Stimulated activated CD8-positive, alpha-beta memory T cell treated with anti-CD3 and anti-CD28 coated beads, Interleukin-7, amount 100 ng/mL, for 1 hour (primary cell): ENCODE measurements around the gene TNF.

ENCODE experiments used
- DNase-seq, 2 donors: peaks; one replicate each; pipeline ENCODE4 v3.0.0-alpha.2; 2020; ENCODE audit warnings: low read depth in 2 of 2

TNF gene

GRCh38 chr6:31544676-31545075 is 30.7 kb upstream of the TNF start:
- DNase-seq: no peak

GRCh38 chr6:31545291-31545690 is 30.1 kb upstream of the TNF start:
- DNase-seq: no peak

DNA sequence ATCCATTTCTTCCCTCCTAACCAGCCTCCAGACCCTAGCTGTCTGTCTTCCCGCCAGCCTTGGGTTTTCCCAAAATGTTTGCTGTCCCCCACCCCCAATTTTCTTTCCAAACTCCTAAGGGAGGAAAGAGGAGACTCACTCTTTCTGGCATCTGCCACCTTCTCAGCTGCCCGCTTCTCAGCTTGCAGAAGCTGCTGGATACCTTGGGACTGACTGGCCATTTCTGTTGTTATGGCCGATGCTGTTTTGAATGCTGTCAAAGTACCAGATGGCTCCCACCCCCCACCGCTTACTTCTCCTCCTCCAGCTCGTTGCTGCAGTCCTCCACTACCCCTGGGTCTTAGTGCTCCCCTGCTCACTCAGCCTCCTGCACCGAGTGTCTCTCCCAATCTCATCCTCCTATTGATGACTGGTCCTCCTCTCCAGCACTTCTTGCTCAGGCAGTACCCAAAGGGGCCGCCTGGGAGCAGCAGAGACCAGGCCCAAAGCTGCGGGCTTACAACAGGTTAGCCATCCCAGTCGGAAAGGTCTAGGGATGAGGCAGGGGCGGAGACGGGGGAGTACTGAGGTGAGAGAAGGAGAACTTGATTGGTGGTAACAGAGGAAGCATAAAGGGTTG is 28.9 kb upstream of the TNF start, which contains the start of gene ATP6V1G2:
Gene ATP6V1G2, minus strand, starts transcription at position 270 of the 619 bp plus-strand sequence. Its CDS starts 49 bp downstream, at position 221.
- peak; percentile 55 to 73 for DNase-seq

GRCh38 chr6:31546958-31547726 is 28.2 kb upstream of the TNF start, which contains the start of gene NFKBIL1:
Gene NFKBIL1, plus strand, starts transcription at chr6:31547608. Its CDS starts 87 bp downstream, at chr6:31547695.
- peak; percentile 77 to 80 for DNase-seq

DNA sequence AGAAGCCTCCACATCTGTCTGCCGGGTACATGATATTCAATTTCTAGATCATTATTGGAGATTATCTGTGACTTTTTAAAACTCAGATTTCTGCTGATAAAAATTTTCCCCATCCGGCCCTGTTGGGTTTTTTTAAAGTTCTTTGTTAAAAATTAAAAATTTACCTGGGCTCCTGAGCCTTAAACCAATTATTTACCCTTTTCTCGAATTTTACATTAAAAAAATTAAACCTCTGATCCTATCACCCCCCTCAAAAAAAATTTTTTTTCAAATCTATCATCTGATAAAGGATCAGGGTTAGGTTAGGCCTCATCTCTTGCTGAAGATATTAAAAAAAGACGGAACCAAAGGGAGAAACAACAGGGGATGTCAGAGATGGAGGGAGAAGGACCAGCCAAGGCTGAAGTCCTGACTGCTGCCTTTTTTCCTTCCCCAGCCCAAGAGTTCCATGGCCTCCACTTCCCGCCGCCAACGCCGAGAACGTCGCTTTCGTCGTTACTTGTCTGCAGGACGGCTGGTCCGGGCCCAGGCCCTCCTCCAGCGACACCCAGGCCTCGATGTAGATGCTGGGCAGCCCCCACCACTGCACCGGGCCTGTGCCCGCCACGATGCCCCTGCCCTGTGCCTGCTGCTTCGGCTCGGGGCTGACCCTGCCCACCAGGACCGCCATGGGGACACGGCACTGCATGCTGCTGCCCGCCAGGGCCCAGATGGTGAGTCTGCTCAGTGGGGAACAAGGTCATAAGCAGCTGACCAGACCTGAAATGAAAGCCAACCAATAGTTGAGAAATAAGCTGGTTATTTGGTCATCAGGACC is 27.4 kb upstream of the TNF start:
- DNase-seq: no peak

GRCh38 chr6:31548544-31548873 is 26.9 kb upstream of the TNF start:
- DNase-seq: no peak

DNA sequence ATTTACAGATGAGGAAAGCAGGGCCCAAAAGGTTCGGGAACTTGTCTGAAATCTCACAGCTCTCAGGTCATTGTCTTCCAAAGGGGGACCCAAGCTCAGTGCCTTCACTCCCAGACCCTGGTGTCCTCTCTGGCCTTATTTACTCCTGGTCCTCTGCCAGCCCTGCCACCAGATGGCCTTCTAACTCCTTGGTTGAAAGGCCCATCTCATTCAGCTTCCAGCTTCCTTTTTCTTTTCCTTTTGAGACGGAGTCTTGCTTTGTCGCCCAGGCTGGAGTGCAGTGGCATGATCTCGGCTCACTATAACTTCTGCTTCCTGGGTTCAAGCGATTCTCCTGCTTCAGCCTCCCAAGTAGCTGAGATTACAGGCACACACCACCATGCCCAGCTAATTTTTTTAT is 24.0 kb upstream of the TNF start:
- peak; percentile 28 to 35 for DNase-seq

GRCh38 chr6:31556307-31556706 is 19.1 kb upstream of the TNF start:
- DNase-seq: no peak

- DNase-seq: no peak
Observed at GRCh38 chr6:31557443-31558317, 17.7 kb upstream of the TNF start.

DNA sequence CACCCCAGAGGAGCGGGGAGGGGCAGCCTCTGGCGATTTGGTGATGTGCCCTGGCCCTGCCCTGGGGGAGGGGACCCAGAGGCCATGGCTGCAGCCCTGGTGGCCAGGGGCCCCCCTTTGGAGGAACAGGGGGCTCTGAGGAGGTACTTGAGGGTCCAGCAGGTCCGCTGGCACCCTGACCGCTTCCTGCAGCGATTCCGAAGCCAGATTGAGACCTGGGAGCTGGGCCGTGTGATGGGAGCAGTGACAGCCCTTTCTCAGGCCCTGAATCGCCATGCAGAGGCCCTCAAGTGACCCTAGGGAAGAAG is 17.1 kb upstream of the TNF start:
- no peak for DNase-seq

DNA sequence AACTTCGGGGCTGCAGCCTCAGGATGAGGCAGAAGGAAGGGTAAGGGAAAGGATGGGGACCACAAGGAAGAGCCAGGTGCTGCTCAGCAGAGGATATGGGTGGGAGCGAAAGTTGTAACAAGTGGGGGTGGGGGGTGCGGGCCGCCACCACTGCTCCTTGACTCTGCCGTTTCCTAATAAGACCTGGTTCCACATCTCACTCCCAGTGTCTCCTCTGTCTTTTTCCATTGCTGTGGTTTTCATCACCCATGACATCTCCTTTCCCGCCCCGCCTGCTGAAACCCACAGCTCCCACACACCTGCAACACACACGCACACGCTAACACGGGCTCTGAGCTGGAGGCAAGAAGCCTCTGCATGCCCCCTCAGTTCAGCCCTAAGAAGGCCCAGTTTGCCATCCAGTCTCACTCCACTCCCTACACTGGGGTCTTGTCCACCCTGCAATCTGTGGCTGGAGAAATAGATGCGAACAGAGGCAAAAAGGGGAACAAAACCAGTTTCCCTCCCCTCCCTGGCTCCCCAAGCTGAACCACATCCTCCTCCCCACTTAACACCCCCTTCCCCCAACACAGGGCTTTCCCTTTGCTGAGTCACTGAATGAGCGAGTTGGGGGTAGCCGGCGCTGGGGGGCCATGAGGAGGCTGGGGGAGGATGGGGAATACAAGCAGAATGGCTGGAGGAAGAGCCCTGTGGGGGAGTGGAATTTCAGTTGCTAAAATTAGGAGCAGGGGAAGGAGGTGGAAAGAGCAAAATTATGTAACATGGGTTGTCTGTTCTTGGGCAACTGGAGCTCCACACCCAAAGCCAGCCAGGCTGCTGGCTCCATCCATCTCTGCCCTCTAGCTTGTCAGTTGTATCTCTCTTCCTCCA is 16.5 kb upstream of the TNF start:
- DNase-seq: peak in 1 of 2 donors; percentile 38

DNA sequence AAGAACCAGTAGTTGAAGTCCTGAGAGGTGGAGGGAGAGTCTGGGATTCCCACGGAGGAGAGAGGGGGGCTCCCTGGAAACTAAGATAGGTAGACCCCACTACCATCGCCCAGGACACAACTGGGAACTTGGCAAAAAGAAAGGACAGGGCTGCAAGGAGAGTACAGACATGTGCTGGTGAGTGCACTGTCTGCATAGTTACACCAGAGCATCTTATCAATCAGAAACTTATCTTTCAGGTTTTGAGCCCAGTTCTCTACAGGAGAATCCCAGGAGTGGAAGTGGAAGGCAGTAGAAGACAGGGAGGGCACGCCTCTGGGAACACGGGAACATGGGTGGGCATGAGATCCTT is 15.8 kb upstream of the TNF start:
- DNase-seq: no peak

DNA sequence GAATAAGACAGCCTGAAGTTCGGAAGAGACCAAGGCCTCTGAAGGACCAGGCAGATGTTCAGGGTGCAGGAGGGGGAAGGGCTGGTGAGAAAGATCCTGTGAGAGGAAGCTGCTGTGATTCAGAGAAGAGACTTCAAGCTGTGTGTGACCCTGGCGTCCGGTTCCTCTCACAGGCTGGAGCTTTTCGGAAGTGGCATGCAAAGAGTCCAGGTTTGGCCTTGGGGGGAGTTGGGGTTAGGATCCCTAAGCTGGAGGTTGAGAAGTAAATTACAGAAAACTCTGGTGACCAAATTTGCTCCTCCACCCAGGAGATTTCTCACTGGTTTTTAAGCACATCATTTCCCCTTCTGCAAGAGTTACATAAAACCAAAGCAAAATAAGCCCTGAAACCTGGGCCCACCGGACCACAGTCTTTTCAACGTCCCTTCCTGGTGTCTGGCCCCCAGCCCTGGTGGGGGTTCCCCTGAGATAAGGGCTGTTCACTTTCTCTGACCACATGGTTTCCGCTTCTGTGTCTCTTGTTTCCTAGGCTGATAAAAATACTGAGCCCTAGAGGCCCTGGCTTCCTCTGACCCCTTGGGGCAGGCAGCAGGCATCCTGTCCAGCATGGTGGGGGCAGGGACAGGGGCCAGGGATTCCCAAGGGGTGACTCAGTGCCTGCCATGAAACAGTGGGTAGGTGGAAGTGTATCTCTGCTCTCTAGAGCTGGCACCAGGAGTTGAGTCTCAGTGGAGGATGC is 15.2 kb upstream of the TNF start:
- DNase-seq: no peak

GRCh38 chr6:31560697-31561058 is 14.7 kb upstream of the TNF start:
- no peak for DNase-seq

- DNase-seq: no peak
Observed at GRCh38 chr6:31567531-31568370, 7.6 kb upstream of the TNF start.

DNA sequence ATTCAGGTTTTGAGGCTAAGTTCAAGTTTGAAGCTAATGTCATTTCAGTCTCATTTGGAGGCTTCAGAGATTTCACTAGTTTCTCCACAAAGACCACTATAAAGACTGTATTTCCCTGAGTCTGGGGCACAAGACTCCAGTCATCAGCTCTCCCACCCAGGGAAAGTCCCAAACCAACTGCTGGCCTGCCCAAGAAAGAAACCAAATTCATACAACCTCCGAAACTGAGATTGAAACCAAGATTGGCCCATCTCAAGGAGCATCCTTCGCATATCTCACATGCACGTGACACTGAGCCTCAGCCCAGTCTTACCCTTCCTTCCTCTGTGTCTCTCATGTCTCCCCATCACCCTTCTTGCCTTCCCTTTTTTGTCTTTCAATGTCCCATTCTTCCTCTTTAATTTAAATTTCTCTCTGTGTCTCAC is 6.8 kb upstream of the TNF start:
- DNase-seq: no peak

DNA sequence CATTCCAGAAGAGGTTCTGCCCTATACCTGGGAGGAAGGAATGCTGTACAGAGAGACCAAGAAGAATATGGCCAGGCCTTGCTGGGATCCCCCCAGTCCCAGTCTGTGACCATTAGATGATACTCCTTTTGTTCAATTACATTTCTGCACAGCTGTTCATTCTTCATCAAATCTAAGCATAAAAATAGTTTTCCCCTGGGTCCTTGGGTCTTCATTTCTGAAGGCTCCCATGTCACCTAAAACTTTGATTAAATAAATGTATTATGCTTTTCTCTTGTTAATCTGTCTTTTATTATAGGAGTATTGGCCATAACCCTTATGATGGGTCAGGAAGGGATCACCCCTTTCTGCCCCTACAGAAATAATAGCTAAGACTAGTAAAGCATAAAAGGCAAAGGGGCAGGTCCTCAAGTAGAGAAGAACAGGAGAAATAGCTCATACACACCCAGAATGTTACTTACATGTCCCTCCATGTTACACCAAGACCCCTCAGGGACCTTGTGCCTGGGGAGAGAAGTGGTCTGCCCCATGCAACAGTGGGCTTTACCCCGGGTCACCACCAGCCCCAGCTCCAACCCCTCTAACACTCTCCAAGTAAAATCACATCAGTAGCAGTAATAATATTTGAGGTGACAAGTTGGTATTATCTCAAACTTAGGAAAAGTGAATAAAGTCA is 5.4 kb upstream of the TNF start:
- no peak for DNase-seq

DNA sequence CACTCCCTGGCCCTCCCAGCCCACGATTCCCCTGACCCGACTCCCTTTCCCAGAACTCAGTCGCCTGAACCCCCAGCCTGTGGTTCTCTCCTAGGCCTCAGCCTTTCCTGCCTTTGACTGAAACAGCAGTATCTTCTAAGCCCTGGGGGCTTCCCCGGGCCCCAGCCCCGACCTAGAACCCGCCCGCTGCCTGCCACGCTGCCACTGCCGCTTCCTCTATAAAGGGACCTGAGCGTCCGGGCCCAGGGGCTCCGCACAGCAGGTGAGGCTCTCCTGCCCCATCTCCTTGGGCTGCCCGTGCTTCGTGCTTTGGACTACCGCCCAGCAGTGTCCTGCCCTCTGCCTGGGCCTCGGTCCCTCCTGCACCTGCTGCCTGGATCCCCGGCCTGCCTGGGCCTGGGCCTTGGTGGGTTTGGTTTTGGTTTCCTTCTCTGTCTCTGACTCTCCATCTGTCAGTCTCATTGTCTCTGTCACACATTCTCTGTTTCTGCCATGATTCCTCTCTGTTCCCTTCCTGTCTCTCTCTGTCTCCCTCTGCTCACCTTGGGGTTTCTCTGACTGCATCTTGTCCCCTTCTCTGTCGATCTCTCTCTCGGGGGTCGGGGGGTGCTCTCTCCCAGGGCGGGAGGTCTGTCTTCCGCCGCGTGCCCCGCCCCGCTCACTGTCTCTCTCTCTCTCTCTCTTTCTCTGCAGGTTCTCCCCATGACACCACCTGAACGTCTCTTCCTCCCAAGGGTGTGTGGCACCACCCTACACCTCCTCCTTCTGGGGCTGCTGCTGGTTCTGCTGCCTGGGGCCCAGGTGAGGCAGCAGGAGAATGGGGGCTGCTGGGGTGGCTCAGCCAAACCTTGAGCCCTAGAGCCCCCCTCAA is 3.1 kb upstream of the TNF start, which contains the start of gene LTA:
Gene LTA, plus strand, starts transcription at position 249 of the 871 bp plus-strand sequence. Its CDS starts 454 bp downstream, at position 703.
- DNase-seq: no peak
